ENCODE data around the gene FAM227B.

DNA sequence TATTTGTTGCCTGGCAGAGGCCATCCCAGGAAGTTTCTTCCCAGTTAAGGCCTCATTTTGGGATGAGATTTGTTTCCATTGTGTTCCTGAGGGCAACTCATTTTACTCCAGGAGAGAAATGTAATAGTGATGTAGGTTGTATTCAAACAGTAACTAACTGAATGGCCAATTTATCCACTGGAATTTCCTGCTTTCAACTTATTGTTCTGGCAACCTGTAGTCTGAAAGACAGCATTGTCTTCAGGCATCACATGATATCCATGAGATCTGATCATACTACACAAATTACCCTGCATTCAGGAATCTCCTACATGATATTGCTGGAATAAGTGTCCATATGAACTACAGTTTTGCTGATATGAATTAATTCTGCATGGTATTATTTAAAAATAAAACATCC is 277.1 kb downstream of the FAM227B start:
- TF ChIP-seq POLR2A (IDR thresholded peaks at IDR 0.05), result no peak
- TF ChIP-seq, protein P1, sequence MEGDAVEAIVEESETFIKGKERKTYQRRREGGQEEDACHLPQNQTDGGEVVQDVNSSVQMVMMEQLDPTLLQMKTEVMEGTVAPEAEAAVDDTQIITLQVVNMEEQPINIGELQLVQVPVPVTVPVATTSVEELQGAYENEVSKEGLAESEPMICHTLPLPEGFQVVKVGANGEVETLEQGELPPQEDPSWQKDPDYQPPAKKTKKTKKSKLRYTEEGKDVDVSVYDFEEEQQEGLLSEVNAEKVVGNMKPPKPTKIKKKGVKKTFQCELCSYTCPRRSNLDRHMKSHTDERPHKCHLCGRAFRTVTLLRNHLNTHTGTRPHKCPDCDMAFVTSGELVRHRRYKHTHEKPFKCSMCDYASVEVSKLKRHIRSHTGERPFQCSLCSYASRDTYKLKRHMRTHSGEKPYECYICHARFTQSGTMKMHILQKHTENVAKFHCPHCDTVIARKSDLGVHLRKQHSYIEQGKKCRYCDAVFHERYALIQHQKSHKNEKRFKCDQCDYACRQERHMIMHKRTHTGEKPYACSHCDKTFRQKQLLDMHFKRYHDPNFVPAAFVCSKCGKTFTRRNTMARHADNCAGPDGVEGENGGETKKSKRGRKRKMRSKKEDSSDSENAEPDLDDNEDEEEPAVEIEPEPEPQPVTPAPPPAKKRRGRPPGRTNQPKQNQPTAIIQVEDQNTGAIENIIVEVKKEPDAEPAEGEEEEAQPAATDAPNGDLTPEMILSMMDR (IDR thresholded peaks at IDR 0.05), result no peak
